Medulla oblongata (tissue), 1 donor: ENCODE measurements around the gene PRSS8.

Experiments used
- DNase-seq: peaks from one replicate; pipeline ENCODE4 v3.0.0-alpha.2; 2015; ENCODE audit errors: extremely low spot score

Gene PRSS8

GRCh38 chr16:31128711-31129567 is 6.6 kb downstream of the PRSS8 start:
- peak; percentile 67 for DNase-seq

- DNase-seq, result no peak
These were observed 8.3 kb downstream of the PRSS8 start for GRCh38 chr16:31127182-31127581.

GRCh38 chr16:31125844-31126243 is 9.7 kb downstream of the PRSS8 start:
- DNase-seq, result no peak

GRCh38 chr16:31120129-31120528 is 15.4 kb downstream of the PRSS8 start:
- no peak for DNase-seq

- DNase-seq, result no peak
These were observed 17.0 kb downstream of the PRSS8 start for GRCh38 chr16:31118223-31119155.

GRCh38 chr16:31117384-31118222 is 17.9 kb downstream of the PRSS8 start, which contains the start of gene KAT8:
Gene KAT8, plus strand, starts transcription at chr16:31117664. Its CDS starts 18 bp downstream, at chr16:31117682.
- DNase-seq, result peak; percentile 98

- no peak for DNase-seq
These were observed 21.1 kb downstream of the PRSS8 start for GRCh38 chr16:31114468-31114867.

- peak; percentile 76 for DNase-seq
These were observed 22.1 kb downstream of the PRSS8 start for GRCh38 chr16:31113121-31114120.

- DNase-seq, result no peak
These were observed 22.8 kb downstream of the PRSS8 start for GRCh38 chr16:31112711-31113110.

GRCh38 chr16:31111881-31112466 is 23.6 kb downstream of the PRSS8 start:
- no peak for DNase-seq

- no peak for DNase-seq
These were observed 25.2 kb downstream of the PRSS8 start for GRCh38 chr16:31110106-31111034.

- no peak for DNase-seq
These were observed 25.9 kb downstream of the PRSS8 start for GRCh38 chr16:31109622-31110021.

- no peak for DNase-seq
These were observed 26.6 kb downstream of the PRSS8 start for GRCh38 chr16:31108794-31109558.

- DNase-seq, result peak; percentile 75
These were observed 27.3 kb downstream of the PRSS8 start, which contains the start of gene BCKDK for GRCh38 chr16:31108035-31108793. Gene BCKDK, plus strand, starts transcription at chr16:31108386. Its CDS starts 838 bp downstream, at chr16:31109224.

- no peak for DNase-seq
These were observed 28.1 kb downstream of the PRSS8 start for GRCh38 chr16:31107465-31107867.

- no peak for DNase-seq
These were observed 28.7 kb downstream of the PRSS8 start for GRCh38 chr16:31106509-31107464.
